HG03558 (cell line): ENCODE results near the gene CCDC187.

Experiments used
- ATAC-seq: cut with Tn5 transposase; IDR thresholded peaks from one replicate; pipeline ENCODE4 v1.9.1; 2021; ENCODE audit warnings: moderate number of reproducible peaks; ENCODE audit not compliant: unreplicated experiment; ENCODE audit errors: extremely low read depth

CCDC187 gene

DNA sequence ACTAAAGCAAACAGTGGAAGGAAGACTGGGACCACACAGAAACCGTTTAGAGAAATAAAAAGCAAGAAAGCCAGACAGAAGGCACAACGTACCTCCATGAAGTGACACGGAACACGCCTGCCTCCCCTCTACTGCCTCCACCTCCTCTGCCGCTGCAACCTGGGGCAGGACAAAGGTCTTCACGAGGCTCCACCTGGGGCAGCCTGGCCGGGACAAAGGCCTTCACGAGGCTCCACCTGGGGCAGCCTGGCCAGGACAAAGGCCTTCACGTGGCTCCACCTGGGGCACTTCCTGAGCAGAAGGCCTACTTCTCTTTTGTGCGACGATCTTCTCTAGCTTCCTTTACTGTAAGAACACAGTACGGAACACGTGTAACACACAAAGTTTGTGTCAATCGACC, 70.0 kb downstream of the CCDC187 start:
- ATAC-seq: no peak

DNA sequence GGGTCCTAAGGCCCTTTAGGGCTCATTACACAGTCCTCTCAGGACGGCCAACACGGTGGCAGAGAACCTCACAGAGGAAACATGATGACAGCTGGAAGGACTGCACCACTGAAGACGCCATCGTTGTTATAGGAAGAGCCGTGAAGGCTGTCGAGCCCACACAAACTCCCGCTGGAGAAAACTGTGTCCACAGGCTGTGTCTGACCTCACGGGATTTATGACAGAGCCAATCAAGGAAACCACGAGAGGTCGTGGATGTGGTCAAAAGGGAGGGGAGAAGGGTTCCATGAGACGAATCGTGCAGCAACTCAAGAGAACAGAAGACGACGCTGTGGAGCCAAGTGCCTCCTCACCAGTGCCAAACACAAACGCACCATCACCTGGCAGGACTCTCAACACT, 70.5 kb downstream of the CCDC187 start:
- ATAC-seq: no peak

GRCh38 chr9:136232969-136233368, 70.9 kb downstream of the CCDC187 start:
- ATAC-seq: no peak

GRCh38 chr9:136231478-136232297, 72.2 kb downstream of the CCDC187 start:
- no peak for ATAC-seq

DNA sequence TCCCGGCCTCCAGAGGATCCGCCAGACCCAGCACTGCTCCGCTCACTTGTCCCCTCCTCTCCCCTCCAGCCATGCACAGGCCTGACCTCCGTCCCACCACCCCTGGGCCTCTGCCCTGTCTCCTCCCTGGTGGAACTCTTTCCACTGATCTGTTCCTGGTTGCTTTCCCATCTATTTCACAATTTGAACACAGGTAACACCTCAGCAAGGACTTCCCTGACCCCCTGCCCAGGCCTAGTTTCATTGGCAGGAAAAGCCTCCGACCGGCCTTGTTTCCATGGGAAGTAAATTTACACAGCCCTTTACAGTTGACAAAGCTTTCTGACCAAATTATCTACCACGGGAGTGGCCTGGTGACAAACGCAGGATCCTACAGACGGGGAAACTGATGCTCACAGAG, 73.1 kb downstream of the CCDC187 start:
- no peak for ATAC-seq

- ATAC-seq: no peak
Measured at GRCh38 chr9:136230365-136230764, 73.5 kb downstream of the CCDC187 start.

GRCh38 chr9:136229096-136230065, 74.5 kb downstream of the CCDC187 start:
- no peak for ATAC-seq

DNA sequence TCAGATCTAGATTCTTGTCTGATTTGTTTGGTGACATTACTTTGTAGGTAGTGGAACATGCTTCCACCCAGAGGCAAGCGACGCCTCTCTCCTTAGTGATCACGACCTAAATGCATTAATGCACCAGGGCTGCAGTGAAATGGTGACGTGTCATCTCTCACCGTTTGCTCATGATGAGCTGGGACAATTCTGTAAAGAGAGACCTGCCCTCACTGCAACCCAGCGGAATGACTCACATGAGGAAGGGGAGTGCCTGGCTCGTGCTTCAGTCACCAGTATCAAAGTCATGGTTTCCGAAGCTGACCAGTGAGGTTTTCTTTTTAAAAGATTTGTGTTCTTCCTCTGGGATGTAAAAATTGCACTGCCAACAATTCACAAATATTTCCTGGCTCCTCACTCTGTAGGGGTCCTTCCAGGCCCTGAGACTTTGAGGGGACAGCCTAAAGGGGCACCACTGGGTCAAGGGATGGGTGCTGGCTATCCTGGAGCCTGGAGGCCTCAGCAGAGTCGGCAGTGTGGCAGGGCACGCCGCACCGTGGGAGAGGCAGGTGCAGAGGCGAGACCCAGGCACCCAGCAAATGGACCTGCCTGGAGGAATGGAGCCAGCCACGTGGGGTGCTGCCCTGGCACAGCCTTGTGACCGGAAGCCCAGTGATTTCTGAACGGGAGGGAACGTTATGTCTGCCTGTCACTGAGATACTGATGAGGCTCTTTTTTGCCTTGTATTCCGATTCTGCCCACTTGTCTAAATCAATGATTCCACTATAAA, 75.6 kb downstream of the CCDC187 start:
- ATAC-seq: no peak

DNA sequence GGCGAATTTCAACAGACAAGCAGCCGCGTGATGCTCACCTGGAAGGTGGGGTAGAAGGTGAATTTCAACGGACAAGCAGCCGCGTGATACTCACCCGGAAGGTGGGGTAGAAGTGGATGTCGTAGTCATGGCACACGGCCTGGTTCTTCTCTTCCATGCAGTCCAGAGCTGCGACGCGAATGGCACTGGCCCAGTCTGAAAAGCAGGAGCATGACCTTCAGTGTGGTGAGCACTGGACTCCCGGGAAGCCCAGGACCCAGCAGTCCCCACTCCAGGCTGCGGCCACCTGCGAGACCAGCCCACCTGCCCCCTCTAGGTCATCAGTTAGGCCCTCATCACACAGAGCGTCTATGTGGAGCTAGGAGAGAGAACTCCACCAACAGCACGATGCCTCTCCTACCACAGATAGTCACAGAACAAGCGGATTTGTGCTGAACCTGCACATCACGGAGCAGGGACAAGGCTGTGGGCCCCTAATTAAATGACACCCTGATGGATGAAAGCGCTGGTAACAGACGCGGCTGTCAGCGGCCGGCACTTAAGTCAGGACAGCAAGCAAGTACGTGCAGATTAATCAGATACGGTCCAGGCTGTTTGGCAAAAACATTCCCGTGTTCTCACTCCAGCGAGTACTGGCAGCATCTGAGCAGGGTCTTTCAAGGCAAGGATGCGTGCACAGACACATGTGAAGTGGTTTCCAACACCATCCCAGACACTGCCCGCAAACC, 77.0 kb downstream of the CCDC187 start:
- no peak for ATAC-seq

- ATAC-seq: no peak
Measured at GRCh38 chr9:136225748-136226679, 77.9 kb downstream of the CCDC187 start.

GRCh38 chr9:136225366-136225747, 78.5 kb downstream of the CCDC187 start:
- ATAC-seq: no peak

DNA sequence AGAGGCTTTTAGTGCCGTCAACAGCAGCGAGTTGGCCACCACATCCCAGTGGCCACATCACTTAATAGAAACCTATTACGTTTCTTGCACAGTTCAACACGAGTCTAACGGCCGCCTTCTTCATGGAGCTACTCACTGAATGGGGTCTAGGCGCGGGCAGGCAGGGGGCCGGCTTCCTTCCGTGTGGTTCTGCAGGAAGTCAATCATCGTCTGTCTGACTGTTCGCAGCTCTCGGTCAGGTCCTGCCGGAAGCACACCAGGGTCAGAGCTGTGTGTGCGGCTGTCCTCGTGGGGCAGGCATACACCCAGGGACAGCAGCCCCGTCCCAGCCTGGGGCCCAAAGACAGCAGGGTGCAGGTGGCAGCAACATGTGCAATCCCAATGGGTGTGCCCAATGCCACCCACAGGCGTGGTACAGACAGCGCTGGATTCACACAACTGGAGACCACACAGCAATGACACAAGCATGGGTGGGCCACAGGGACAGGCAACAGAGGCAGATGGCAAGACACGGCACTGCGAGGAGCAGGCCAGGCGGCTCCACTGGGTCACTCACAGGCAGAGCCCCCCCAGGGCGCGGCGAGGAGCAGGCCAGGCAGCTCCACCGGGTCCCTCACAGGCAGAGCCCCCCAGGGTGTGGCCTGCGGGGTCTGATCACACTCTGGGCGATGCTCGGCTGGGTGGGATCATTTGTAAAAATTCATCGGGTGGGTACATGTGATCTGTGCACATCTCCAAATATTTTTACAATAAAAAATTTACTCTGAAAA, 79.8 kb downstream of the CCDC187 start:
- no peak for ATAC-seq

DNA sequence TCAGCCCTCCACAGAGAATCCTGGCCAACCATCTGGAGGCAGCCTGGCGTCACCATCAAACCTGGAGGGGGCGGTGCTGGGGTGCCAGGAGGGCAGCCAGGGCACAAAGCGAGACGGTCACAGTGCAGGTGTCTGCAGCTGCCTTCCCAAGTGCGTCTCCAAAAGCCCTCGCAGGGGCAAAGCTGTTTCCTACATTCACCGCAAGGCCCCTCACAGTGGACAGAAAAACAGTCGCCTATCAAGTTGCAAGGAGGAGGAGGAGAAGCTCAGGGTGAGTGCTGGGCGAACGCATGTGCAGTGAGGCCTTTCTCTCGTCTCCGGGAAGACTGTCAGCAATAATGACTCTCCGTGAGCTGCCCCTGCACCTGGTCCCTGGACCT, 81.0 kb downstream of the CCDC187 start:
- ATAC-seq: no peak

GRCh38 chr9:136222166-136222905, 81.6 kb downstream of the CCDC187 start:
- ATAC-seq: no peak

- no peak for ATAC-seq
Measured at GRCh38 chr9:136220017-136220729, 83.7 kb downstream of the CCDC187 start.

- ATAC-seq: no peak
Measured at GRCh38 chr9:136219276-136219675, 84.6 kb downstream of the CCDC187 start.

- no peak for ATAC-seq
Measured at GRCh38 chr9:136218673-136219072, 85.2 kb downstream of the CCDC187 start.
